Stomach (tissue), 9 donors: ENCODE measurements around the gene ABCC1. TPM values are rescaled to one million over a fixed set of nuclear protein-coding genes. Genes with fewer than 3 reads are reported as not detected.
"Not testable (repeated sequence)": the region's sequence is repeated elsewhere in the genome, so short reads cannot be mapped to it uniquely, and the experiment has no call there.

Experiments used
- DNase-seq, 2 donors: peaks; one replicate each; pipeline versions ENCODE4 v3.0.0 to v3.0.0-alpha.2; 2013 to 2019
- H3K27ac ChIP-seq, 5 donors: fragments of 200-600 bp in 4 of 5; sonication (generic) in 4 of 5; one replicate each; pipeline ENCODE4 v1.5.1; 2013 to 2019; ENCODE audit warnings: mild to moderate bottlenecking in 1 of 5, moderate library complexity in 1 of 5
- H3K27me3 ChIP-seq, 3 donors: fragments of 200-600 bp; sonication (generic); one replicate each; pipeline ENCODE4 v1.5.1; 2017 to 2019; ENCODE audit warnings: mixed run types in 1 of 3
- H3K36me3 ChIP-seq, 4 donors: fragments of 200-600 bp; sonication (generic); 1 replicate in 3 of 4; 2 replicates in 1 of 4; pipeline ENCODE4 v1.5.1; 2016 to 2019
- H3K4me1 ChIP-seq, 4 donors: fragments of 200-600 bp; sonication (generic); one replicate each; pipeline ENCODE4 v1.5.1; 2016 to 2019
- H3K4me3 ChIP-seq, 4 donors: fragments of 200-600 bp; sonication (generic) in 3 of 4; one replicate each; pipeline ENCODE4 v1.5.1; 2016 to 2019; ENCODE audit warnings: mild to moderate bottlenecking in 1 of 4
- H3K9me3 ChIP-seq, 4 donors: fragments of 200-600 bp; sonication (generic); one replicate each; pipeline ENCODE4 v1.5.1; 2016 to 2019
- CTCF ChIP-seq, 7 experiments: fragments of 450-650 bp in 4 of 7; fragments of 200-600 bp in 3 of 7; sonication (generic) in 3 of 7; IDR thresholded peaks; one replicate each; pipeline ENCODE4 v1.5.1; 2016 to 2019; ENCODE audit warnings: antibody characterized with exemption in 7 of 7, control low read depth in 2 of 7, mild to moderate bottlenecking in 1 of 7
- EP300 ChIP-seq: sonication (generic); formaldehyde crosslinking; IDR thresholded peaks from one replicate; pipeline ENCODE4 v1.6.1; 2017; ENCODE audit warnings: antibody characterized with exemption
- POLR2A ChIP-seq, 4 donors: fragments of 450-650 bp; IDR thresholded peaks; one replicate each; pipeline ENCODE4 v1.6.1; 2016; ENCODE audit warnings: antibody characterized with exemption in 4 of 4, control low read depth in 2 of 4, mild to moderate bottlenecking in 1 of 4, moderate library complexity in 1 of 4
- POLR2AphosphoS5 ChIP-seq, 3 donors: sonication (generic); formaldehyde crosslinking; IDR thresholded peaks; one replicate each; pipeline ENCODE4 v1.6.1; 2016; ENCODE audit warnings: antibody characterized with exemption in 3 of 3
- WGBS, 5 donors: extraction: QIAGEN DNeasy Blood & Tissue Kit in 3 of 5; methylation state at CpG; one replicate each; pipeline versions ENCODE4 v1.1.5 to v1.1.7; 2013 to 2018; 5-methylcytosine and 5-hydroxymethylcytosine counted together
- intact Hi-C: fragments of 100-400 bp; cut with DNase I; formaldehyde crosslinking; loops from one replicate; pipeline ENCODE4 v1.15.1; 2023; ENCODE audit warnings: low total_unique reads
- polyA plus RNA-seq, 3 donors: library from polyadenylated mRNA; stranded (reverse); fragments of 200-250 nt; gene quantifications; one replicate each; pipeline ENCODE4 v1.2.3, GENCODE V29; 2013
- total RNA-seq, 5 donors: library from RNA; depleted of rRNA; stranded (reverse); fragments of >200 nt; gene quantifications; one replicate each; pipeline versions ENCODE4 v1.1.0 to v1.2.3, GENCODE V29; 2014 to 2016
- donor health status: healthy with polysubstance abuse.
- donor health status: Bipolar disorder and iron deficiency.
- donor health status: healthy.

Gene ABCC1
- total and polyA plus RNA-seq, 8 donors: 2.3 to 105 (median 24.9) TPM

DNA sequence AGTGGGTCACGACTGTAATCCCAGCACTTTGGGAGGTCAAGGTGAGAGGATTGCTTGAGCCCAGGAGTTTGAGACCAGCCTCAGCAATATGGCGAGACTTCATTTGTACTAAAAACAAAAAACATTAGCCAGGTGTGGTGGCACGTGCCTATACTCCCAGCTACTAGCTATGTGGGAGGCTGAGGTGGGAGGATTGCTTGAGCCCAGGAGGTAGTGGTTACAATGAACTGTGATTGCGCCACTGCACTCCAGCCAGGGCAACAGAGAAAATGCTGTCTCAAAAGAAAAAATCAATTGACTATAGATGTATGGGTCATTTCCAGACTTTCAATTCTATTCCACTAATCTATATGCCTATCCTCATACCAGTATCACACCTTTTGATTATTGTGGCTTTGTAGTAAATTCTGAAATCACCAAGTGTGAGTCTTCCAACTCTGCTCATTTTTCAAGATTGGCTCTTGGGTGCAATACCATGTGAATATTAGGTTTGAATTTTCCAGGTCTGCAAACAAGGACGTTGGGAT, 33.8 kb upstream of the ABCC1 start:
- Histone ChIP-seq H3K4me3 (no peak overlapping the region), H3K9me3 (no peaks in the 10 kb centered on the region), H3K36me3 (no peaks in the 10 kb centered on the region), H3K27ac (no peak overlapping the region), H3K4me1 (no peaks in the 10 kb centered on the region), H3K27me3 (no peaks in the 10 kb centered on the region)
- 79 to 88% (median 82%) methylated on average over 5 of the region's 5 CpGs for WGBS, 5 donors
- intact Hi-C loops: no loop called here
- DNase-seq: no peak
- TF ChIP-seq EP300 (no peak), CTCF (IDR thresholded peaks at IDR 0.05) (no peak), POLR2A (IDR thresholded peaks at IDR 0.05) (no peak), POLR2AphosphoS5 (IDR thresholded peaks at IDR 0.05) (no peak)

GRCh38 chr16:15916323-15916722, 33.1 kb upstream of the ABCC1 start:
- no peaks in the 10 kb centered on the region for H3K36me3 ChIP-seq
- no peak overlapping the region for H3K27ac ChIP-seq
- no peak for TF ChIP-seq EP300
- no peak for TF ChIP-seq POLR2A (IDR thresholded peaks at IDR 0.05)
- no peak for TF ChIP-seq CTCF (IDR thresholded peaks at IDR 0.05)
- TF ChIP-seq POLR2AphosphoS5 (IDR thresholded peaks at IDR 0.05): no peak
- no peaks in the 10 kb centered on the region for H3K27me3 ChIP-seq
- no peak overlapping the region for H3K4me3 ChIP-seq
- H3K9me3 ChIP-seq: no peaks in the 10 kb centered on the region
- no peak for DNase-seq
- intact Hi-C loops: no loop called here
- 48 to 79% (median 69%) methylated on average over 8 of the region's 8 CpGs for WGBS, 5 donors
- no peaks in the 10 kb centered on the region for H3K4me1 ChIP-seq

DNA sequence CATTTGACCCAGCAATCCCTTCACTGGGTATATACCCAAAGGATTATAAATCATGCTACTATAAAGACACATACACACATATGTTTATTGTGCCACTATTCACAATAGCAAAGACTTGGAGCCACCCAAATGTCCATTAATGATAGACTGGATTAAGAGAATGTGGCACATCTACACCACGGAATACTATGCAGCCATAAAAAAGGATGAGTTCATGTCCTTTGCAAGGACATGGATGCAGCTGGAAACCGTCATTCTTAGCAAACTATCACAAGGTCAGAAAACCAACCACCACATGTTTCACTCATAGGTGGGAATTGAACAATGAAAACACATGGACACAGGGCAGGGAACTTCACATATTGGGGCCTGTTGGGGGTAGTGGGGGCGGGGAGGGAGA, 31.1 kb upstream of the ABCC1 start:
- H3K36me3 ChIP-seq, H3K27me3 ChIP-seq, H3K4me3 ChIP-seq, H3K9me3 ChIP-seq, H3K4me1 ChIP-seq, intact Hi-C loops, H3K27ac ChIP-seq, DNase-seq: not testable (repeated sequence)
- WGBS, 5 donors: 75 to 86% (median 81%) methylated on average over 3 of the region's 3 CpGs

DNA sequence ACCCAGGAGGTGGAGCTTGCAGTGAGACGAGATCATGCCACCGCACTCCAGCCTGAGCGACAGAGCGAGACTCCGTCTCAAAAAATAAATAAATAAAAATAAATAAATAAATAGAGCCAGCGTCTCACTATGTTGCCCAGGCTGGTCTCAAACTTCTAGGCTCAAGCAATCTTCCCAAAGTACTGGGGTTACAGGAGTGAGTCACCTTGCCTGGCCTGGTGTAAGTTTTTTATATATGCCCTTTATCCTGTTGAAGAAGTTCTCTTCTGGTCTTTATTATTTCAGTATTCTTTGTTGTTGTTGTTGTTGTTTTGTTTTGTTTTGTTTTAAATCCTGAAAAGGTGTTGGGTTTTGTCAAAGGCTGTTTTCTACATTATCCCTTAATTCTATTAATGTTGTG, 30.1 kb upstream of the ABCC1 start:
- intact Hi-C loops: no loop called here

More for the DNA sequence above, 30.1 kb upstream of the ABCC1 start:
- no peaks in the 10 kb centered on the region for H3K4me1 ChIP-seq
- no peak overlapping the region for H3K27ac ChIP-seq
- H3K27me3 ChIP-seq: no peaks in the 10 kb centered on the region
- TF ChIP-seq POLR2A (IDR thresholded peaks at IDR 0.05) (no peak), POLR2AphosphoS5 (IDR thresholded peaks at IDR 0.05) (no peak), EP300 (no peak), CTCF (IDR thresholded peaks at IDR 0.05) (no peak)
- H3K4me3 ChIP-seq: no peak overlapping the region
- 90 to 94% (median 92%) methylated on average over 6 of the region's 6 CpGs for WGBS, 5 donors
- H3K9me3 ChIP-seq: no peaks in the 10 kb centered on the region
- DNase-seq: no peak
- H3K36me3 ChIP-seq: no peaks in the 10 kb centered on the region
